Uterus (tissue), 4 donors: ENCODE results near the gene GRK5. TPM values are rescaled to one million over a fixed set of nuclear protein-coding genes. Genes with fewer than 3 reads are reported as not detected.

ENCODE experiments used
- DNase-seq, 2 donors: peaks; one replicate each; pipeline ENCODE4 v3.0.0-alpha.2; 2019 to 2020
- H3K27ac ChIP-seq, 2 donors: fragments of 200-600 bp; sonication (generic); 1 replicate in 1 of 2; 2 replicates in 1 of 2; pipeline ENCODE4 v1.5.1; 2016 to 2018
- H3K27me3 ChIP-seq, 2 donors: fragments of 200-600 bp; sonication (generic); one replicate each; pipeline ENCODE4 v1.5.1; 2018 to 2019; ENCODE audit warnings: control low read depth in 1 of 2
- H3K36me3 ChIP-seq, 2 donors: fragments of 200-600 bp; sonication (generic); one replicate each; pipeline ENCODE4 v1.5.1; 2019; ENCODE audit warnings: control low read depth in 1 of 2
- H3K4me1 ChIP-seq, 2 donors: fragments of 200-600 bp; sonication (generic); one replicate each; pipeline ENCODE4 v1.5.1; 2018 to 2019; ENCODE audit warnings: control low read depth in 1 of 2
- H3K4me3 ChIP-seq, 2 donors: fragments of 200-600 bp; sonication (generic); 1 replicate in 1 of 2; 2 replicates in 1 of 2; pipeline ENCODE4 v1.5.1; 2018 to 2019; ENCODE audit warnings: mild to moderate bottlenecking in 1 of 2
- H3K9me3 ChIP-seq, 2 donors: fragments of 200-600 bp; sonication (generic); one replicate each; pipeline ENCODE4 v1.5.1; 2019; ENCODE audit warnings: control low read depth in 1 of 2
- POLR2A ChIP-seq, 2 donors: fragments of 450-650 bp; IDR thresholded peaks; one replicate each; pipeline ENCODE4 v1.6.1; 2016; ENCODE audit warnings: antibody characterized with exemption in 2 of 2, mild to moderate bottlenecking in 1 of 2, moderate library complexity in 1 of 2
- intact Hi-C: fragments of 100-400 bp; cut with DNase I; formaldehyde crosslinking; loops from one replicate; pipeline ENCODE4 v1.15.1; 2023; ENCODE audit warnings: low total_unique reads
- total RNA-seq, 4 donors: library from RNA; depleted of rRNA in 3 of 4; stranded (reverse); fragments of >200 nt in 3 of 4; gene quantifications; one replicate each; pipeline versions ENCODE4 v1.1.0 to v1.2.4, GENCODE V29; 2014 to 2023
- TF ChIP-seq, protein P1 (sequence below), 4 experiments: fragments of 200-600 bp in 2 of 4; fragments of 450-650 bp in 2 of 4; sonication (generic) in 2 of 4; IDR thresholded peaks; one replicate each; pipeline ENCODE4 v1.5.1; 2016 to 2019; ENCODE audit warnings: antibody characterized with exemption in 4 of 4, mild to moderate bottlenecking in 2 of 4, moderate library complexity in 1 of 4
- donor health status: DM: yes; HTN: yes; CAD: no.

GRK5 gene
- total RNA-seq, 4 donors from 2014 or later: 11.6 to 34.6 (median 14.1) TPM

DNA sequence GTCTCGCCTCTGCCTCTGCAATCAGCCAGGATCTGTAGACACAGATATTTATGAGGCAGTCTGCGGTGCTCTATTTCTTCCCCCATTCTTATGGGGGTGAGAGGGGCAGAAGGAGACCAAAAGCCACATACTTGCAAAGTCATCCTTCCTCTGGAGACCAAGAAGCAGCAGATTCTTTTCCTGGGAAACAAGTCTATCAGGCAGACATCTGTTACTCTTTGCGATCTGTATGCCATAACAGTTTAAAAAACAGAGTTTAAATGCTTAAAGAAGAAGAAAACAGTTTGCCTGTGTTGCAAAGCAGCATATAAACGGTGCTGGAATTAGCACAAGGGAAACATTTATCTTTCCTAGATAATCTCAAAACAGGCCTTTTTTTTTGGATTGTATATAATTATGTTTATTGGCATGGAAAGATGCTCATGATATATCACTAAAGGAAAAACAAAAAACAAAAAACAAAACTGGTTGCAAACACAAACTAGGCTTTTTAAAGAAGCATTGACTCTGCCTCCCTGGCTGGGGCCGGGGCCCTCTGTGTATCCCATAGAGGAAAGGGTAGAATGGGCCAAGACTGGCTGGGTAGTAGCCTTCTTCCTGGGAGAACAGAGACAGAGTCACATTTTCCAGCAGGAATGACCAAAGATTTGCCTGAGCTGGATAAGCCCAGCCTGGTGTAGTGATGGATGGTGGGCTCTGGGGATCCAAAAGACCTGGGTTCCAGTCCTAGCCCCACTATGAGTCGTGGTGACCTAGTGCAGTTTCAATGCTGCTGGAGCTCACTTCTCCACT is 284.8 kb downstream of the GRK5 start:
- no peaks in the 10 kb centered on the region for H3K9me3 ChIP-seq
- TF ChIP-seq, protein P1, sequence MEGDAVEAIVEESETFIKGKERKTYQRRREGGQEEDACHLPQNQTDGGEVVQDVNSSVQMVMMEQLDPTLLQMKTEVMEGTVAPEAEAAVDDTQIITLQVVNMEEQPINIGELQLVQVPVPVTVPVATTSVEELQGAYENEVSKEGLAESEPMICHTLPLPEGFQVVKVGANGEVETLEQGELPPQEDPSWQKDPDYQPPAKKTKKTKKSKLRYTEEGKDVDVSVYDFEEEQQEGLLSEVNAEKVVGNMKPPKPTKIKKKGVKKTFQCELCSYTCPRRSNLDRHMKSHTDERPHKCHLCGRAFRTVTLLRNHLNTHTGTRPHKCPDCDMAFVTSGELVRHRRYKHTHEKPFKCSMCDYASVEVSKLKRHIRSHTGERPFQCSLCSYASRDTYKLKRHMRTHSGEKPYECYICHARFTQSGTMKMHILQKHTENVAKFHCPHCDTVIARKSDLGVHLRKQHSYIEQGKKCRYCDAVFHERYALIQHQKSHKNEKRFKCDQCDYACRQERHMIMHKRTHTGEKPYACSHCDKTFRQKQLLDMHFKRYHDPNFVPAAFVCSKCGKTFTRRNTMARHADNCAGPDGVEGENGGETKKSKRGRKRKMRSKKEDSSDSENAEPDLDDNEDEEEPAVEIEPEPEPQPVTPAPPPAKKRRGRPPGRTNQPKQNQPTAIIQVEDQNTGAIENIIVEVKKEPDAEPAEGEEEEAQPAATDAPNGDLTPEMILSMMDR (IDR thresholded peaks at IDR 0.05): no peak
- no peak for TF ChIP-seq POLR2A (IDR thresholded peaks at IDR 0.05)

DNA sequence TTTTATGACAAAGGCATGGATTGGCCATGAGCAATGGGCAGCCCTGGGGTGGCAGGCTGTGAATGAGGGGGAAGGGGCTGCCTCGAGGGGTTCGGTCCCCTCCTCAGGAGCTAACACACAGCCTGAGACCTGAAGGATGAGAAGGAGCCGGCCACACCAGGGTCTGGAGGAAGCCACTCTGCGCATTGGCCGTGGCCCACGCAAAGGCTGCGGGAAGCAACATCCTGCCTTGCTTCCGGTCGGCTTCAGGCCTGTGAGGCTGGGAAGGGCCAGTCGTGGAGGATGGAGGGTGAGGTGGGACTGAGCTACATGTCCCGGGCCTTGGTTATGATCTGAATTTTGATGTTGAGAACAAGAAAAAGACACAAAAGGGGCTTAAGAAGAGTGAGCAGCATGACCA is 285.8 kb downstream of the GRK5 start:
- Histone ChIP-seq H3K27me3 (no peaks in the 10 kb centered on the region), H3K9me3 (no peaks in the 10 kb centered on the region), H3K27ac (peak overlapping the region in 1 of 2 donors; percentile 86), H3K36me3 (no peaks in the 10 kb centered on the region), H3K4me3 (no peak overlapping the region), H3K4me1 (no peaks in the 10 kb centered on the region)
- TF ChIP-seq, protein P1 (IDR thresholded peaks at IDR 0.05): no peak
- TF ChIP-seq POLR2A (IDR thresholded peaks at IDR 0.05): no peak
- DNase-seq: no peak
- intact Hi-C loops: no loop called here

More for the DNA sequence above, 284.8 kb downstream of the GRK5 start:
- no peak for DNase-seq
- Histone ChIP-seq H3K36me3 (no peaks in the 10 kb centered on the region), H3K27ac (peak overlapping the region in 1 of 2 donors; percentile 7), H3K4me3 (no peak overlapping the region), H3K27me3 (no peaks in the 10 kb centered on the region), H3K4me1 (no peaks in the 10 kb centered on the region)
- intact Hi-C loops: no loop called here

DNA sequence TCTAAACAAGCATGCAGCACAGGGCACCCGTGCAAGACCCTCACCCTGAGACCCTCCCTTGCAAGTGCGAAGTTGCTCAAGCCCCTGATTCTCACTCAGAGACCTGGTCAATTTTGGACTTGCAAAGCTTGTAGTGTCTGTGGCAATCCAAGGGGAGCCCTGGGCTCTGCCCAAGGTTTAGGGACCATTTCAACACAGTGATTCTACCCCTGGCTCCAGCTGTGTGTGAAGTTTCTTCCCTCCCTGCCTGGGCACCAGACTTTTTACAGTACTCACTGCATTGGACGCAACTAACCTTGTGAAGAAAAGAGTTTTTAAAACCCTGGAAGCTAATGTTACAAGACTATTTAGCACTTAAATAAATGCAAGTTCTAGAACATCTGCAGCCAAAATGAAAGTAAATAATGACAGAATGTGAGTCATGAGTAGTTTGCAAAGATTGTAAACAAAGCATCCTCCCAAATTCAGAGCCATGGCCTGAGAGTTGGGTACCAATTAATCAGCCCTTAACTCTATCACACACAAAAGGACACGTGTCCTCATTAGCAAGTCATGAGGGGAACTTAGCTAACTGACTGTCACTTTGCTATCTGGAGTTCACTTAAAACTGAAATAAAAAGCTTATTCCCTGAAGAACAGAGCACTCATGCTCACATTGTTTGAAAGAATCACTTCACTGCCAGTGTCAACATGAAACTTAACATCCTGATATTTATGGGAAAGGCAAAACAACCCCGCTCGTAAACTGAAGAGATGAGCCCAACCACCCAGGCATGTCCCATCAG is 287.1 kb downstream of the GRK5 start:
- H3K27ac ChIP-seq: peak overlapping the region; percentile 69 to 86
- no peaks in the 10 kb centered on the region for H3K9me3 ChIP-seq
- H3K4me3 ChIP-seq: no peak overlapping the region
- TF ChIP-seq, protein P1 (IDR thresholded peaks at IDR 0.05): no peak
- TF ChIP-seq POLR2A (IDR thresholded peaks at IDR 0.05): no peak
- H3K36me3 ChIP-seq: no peaks in the 10 kb centered on the region
- no peak for DNase-seq
- no peaks in the 10 kb centered on the region for H3K27me3 ChIP-seq
- intact Hi-C loops: no loop called here
- H3K4me1 ChIP-seq: no peaks in the 10 kb centered on the region

DNA sequence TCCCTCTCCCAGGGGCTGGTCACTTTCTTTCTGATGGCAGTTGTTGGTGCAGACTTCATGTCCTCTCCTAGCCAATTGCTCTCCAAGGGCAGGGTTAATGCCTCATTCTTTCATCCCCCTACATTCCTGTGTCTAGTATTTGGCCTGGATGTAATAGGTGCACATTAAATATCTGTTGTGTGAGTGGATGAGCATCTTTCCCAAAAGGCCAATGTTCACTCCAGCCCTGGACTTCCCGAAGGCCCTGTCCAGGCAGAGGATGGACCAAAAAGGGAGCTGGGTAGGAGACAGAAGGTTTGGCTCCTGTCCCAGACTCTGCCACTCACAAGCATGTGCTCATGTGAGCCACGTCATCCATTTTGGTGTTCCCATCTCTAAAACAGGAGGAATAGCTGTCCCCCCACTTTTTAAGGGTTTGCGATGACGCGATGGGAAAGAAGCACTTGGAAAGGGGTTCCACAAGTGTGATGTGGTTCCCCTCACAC is 287.7 kb downstream of the GRK5 start:
- DNase-seq: peak in 1 of 2 donors; percentile 48
- Histone ChIP-seq H3K4me1 (no peaks in the 10 kb centered on the region), H3K36me3 (no peaks in the 10 kb centered on the region), H3K27ac (peak overlapping the region; percentile 69 to 86), H3K27me3 (no peaks in the 10 kb centered on the region), H3K9me3 (no peaks in the 10 kb centered on the region), H3K4me3 (no peak overlapping the region)
- intact Hi-C loops: no loop called here
- TF ChIP-seq POLR2A (IDR thresholded peaks at IDR 0.05): no peak
- TF ChIP-seq, protein P1 (IDR thresholded peaks at IDR 0.05): no peak

DNA sequence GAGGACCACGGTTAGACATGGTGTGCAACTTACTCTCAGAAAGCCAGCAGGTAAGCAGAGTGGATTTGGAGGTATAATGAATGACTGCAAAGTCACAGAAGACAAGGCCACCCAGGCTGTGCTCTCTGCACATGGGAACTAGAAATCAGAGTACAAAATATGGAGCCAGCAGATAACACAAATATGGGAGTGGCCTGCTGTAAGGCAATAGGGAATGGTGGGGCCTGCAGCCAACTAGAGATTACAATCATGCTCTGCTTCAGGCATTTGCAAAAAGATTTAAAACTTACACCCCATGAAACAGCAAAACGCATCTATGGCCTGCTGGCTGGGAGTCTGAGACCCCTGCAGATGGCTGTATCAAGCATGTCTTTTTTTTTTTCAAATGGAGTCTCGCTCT is 288.2 kb downstream of the GRK5 start:
- DNase-seq: no peak
- H3K27me3 ChIP-seq: no peaks in the 10 kb centered on the region
- H3K4me1 ChIP-seq: no peaks in the 10 kb centered on the region
- intact Hi-C loops: no loop called here
- H3K4me3 ChIP-seq: no peak overlapping the region
- H3K27ac ChIP-seq: peak overlapping the region; percentile 69 to 86
- no peak for TF ChIP-seq POLR2A (IDR thresholded peaks at IDR 0.05)
- TF ChIP-seq, protein P1 (IDR thresholded peaks at IDR 0.05): no peak
- H3K9me3 ChIP-seq: no peaks in the 10 kb centered on the region
- H3K36me3 ChIP-seq: no peaks in the 10 kb centered on the region
